NCI-H226 (cell line): ENCODE data around the gene DCTN3.
A peak's percentile ranks its signal among the peaks of the same experiment; 100 is the strongest.

Experiments used
- DNase-seq: peaks from one replicate; pipeline ENCODE4 v3.0.0-alpha.2; 2015

The DCTN3 gene

GRCh38 chr9:34615132-34615531 lies 5.2 kb downstream of the DCTN3 start:
- no peak for DNase-seq

- DNase-seq, result peak; percentile 32
Observed at GRCh38 chr9:34612788-34613390, 7.4 kb downstream of the DCTN3 start.

- DNase-seq, result peak; percentile 65
Observed at GRCh38 chr9:34611811-34612787, 8.2 kb downstream of the DCTN3 start, which contains the start of gene RPP25L. RPP25L (minus strand) TSS chr9:34612097; CDS start chr9:34611296, 801 bp downstream.

GRCh38 chr9:34611251-34611810 lies 9.0 kb downstream of the DCTN3 start:
- no peak for DNase-seq

- DNase-seq, result no peak
Observed at GRCh38 chr9:34610434-34611206, 9.7 kb downstream of the DCTN3 start.

- no peak for DNase-seq
Observed at GRCh38 chr9:34607331-34607730, 13.0 kb downstream of the DCTN3 start.

- no peak for DNase-seq
Observed at GRCh38 chr9:34606905-34607304, 13.4 kb downstream of the DCTN3 start.

- DNase-seq, result no peak
Observed at GRCh38 chr9:34606190-34606589, 14.1 kb downstream of the DCTN3 start.

- DNase-seq, result no peak
Observed at GRCh38 chr9:34603610-34604231, 16.6 kb downstream of the DCTN3 start.

GRCh38 chr9:34601937-34602573 lies 18.2 kb downstream of the DCTN3 start:
- DNase-seq, result no peak

- DNase-seq, result no peak
Observed at GRCh38 chr9:34600908-34601307, 19.4 kb downstream of the DCTN3 start.

GRCh38 chr9:34599546-34599945 lies 20.7 kb downstream of the DCTN3 start:
- DNase-seq, result no peak

GRCh38 chr9:34594177-34594576 lies 26.1 kb downstream of the DCTN3 start:
- no peak for DNase-seq

GRCh38 chr9:34592895-34593601 lies 27.2 kb downstream of the DCTN3 start:
- no peak for DNase-seq

GRCh38 chr9:34591917-34592866 lies 28.1 kb downstream of the DCTN3 start:
- DNase-seq, result no peak

- DNase-seq, result peak; percentile 29
Observed at GRCh38 chr9:34591248-34591916, 28.9 kb downstream of the DCTN3 start.

GRCh38 chr9:34590381-34591247 lies 29.7 kb downstream of the DCTN3 start:
- DNase-seq, result no peak

GRCh38 chr9:34589636-34590380 lies 30.5 kb downstream of the DCTN3 start, which contains the start of gene CNTFR:
CNTFR (minus strand) TSS chr9:34589724; CDS start chr9:34568981, 20,743 bp downstream.
- DNase-seq, result no peak
